Adipose tissue (tissue), 3 donors: ENCODE data around the gene PLA2G2A. TPM values are rescaled to one million over a fixed set of nuclear protein-coding genes. Genes with fewer than 3 reads are reported as not detected.
"Not testable (repeated sequence)": the region's sequence is repeated elsewhere in the genome, so short reads cannot be mapped to it uniquely, and the experiment has no call there.

ENCODE experiments used
- H3K27ac ChIP-seq: one replicate; pipeline ENCODE4 v1.5.1; 2013; ENCODE audit warnings: low read depth, low read length
- WGBS, 3 donors: extraction: QIAGEN DNeasy Blood & Tissue Kit; methylation state at CpG; one replicate each; pipeline ENCODE4 v1.1.7; 2013; 5-methylcytosine and 5-hydroxymethylcytosine counted together
- polyA plus RNA-seq, 3 donors: library from polyadenylated mRNA; stranded (reverse); fragments of 200-250 nt; gene quantifications; one replicate each; pipeline ENCODE4 v1.2.3, GENCODE V29; 2013
- donor health status: healthy with polysubstance abuse.
- donor health status: Bipolar disorder and iron deficiency.
- donor health status: healthy.

The PLA2G2A gene, protein sequence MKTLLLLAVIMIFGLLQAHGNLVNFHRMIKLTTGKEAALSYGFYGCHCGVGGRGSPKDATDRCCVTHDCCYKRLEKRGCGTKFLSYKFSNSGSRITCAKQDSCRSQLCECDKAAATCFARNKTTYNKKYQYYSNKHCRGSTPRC
- 1,000 to 10,000 TPM in 2 of 3 donors, 10 to 100 TPM in 1; 94.3 to 1,598 (median 1,126) TPM for polyA plus RNA-seq

- WGBS, 3 donors: 58 to 81% (median 61%) methylated on average over 8 of the region's 8 CpGs
- no peak within 1 kb of the TSS for H3K27ac ChIP-seq
Measured at GRCh38 chr1:19979494-19979977, at the start of gene PLA2G2A. Gene PLA2G2A, minus strand, starts transcription at chr1:19979618. Its CDS starts 845 bp downstream, at chr1:19978773.

- 66 to 80% (median 75%) methylated on average over 5 of the region's 5 CpGs for WGBS, 3 donors
- no peak overlapping the region for H3K27ac ChIP-seq
Measured at GRCh38 chr1:20028726-20029125, 49.3 kb upstream of the PLA2G2A start.

- WGBS, 3 donors: 73 to 85% (median 74%) methylated on average over 5 of the region's 5 CpGs
- no peak overlapping the region for H3K27ac ChIP-seq
Measured at GRCh38 chr1:20028125-20028524, 48.7 kb upstream of the PLA2G2A start.

- no peak overlapping the region for H3K27ac ChIP-seq
- WGBS, 3 donors: 89 to 94% (median 93%) methylated on average over 1 of the region's 1 CpG
Measured at GRCh38 chr1:20017741-20018140, 38.3 kb upstream of the PLA2G2A start.

DNA sequence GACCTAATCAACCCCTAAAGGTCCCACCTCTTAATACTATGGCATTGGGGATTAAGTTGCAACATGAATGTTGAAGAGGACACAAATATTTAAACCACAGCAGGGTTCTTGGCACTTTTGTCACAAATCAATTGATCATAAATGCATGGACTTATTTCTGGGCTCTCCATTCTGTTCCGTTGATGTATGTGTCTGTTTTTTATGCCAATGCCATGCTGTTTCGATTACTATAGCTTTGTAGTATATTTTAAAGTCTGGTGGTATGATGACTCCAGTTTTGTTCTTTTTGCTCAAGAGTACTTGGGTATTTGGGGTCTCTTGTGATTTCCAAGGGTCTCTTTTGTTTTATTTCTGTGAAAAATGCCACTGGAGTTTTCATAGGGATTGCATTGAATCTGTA, 34.7 kb upstream of the PLA2G2A start:
- H3K27ac ChIP-seq: no peak overlapping the region
- 74 to 90% (median 84%) methylated on average over 2 of the region's 2 CpGs for WGBS, 3 donors

DNA sequence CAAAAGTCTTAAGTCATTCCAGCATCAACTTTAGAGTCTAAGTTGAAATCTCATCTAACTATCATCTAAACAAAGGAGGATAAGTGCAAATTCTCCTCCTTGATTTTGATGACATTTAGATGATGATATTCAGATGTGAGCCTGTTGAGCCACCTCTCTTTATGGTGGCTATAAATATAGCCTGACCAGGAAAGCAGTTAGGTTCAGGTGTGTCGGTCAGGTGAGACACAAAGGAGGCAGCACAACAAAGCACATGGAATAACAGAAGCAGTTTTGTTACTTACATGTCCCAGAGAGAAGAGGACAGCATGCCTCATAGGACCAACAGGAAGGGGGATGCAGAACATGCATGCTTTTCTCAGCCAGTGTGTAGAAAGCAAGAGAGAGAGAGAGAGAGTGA, 30.6 kb upstream of the PLA2G2A start:
- 82 to 93% (median 90%) methylated on average over 1 of the region's 1 CpG for WGBS, 3 donors
- H3K27ac ChIP-seq: no peak overlapping the region

GRCh38 chr1:20009212-20009611, 29.8 kb upstream of the PLA2G2A start:
- H3K27ac ChIP-seq: no peak overlapping the region
- 50 to 77% (median 70%) methylated on average over 1 of the region's 1 CpG for WGBS, 3 donors

DNA sequence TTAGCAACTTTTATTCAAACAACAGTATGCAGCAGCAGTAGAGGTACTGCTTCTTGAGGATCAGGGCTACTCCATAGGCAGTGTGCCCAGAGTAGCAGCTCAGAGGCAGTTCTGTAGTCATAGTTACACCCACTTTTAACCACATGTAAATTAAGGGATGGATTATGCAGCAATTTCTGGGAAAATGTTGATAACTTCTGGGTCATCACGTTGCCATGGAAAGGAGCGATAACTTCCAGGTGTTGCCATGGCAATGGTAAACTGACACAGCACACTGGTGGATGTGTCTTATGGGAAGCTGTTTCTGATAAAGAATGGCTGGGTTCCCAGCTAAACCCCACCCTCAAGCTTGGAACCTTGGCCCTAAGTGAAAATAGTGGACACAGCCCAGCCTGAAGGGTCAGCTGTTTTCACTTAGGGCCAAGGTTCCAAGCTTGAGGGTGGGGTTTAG, 29.0 kb upstream of the PLA2G2A start:
- WGBS, 3 donors: 30 to 49% (median 35%) methylated on average over 2 of the region's 2 CpGs
- H3K27ac ChIP-seq: no peak overlapping the region

DNA sequence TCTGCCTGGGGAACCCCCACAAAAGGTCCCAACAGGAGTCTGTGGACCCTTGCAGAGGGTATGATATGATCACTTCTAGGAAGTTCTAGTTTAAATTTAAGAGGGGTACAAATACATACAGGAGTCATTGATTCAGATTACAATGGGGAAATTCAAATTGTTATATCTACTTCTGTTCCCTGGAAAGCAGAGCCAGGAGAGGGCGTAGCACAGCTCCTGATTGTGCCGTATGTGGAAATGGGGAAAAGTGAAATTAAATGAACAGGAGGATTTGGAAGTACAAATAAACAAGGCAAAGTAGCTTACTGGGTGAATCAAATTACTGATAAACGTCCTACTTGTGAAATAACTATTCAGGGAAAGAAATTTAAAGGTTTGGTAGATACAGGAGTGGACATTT, 19.4 kb upstream of the PLA2G2A start:
- 43 to 60% (median 51%) methylated on average over 3 of the region's 3 CpGs for WGBS, 3 donors
- H3K27ac ChIP-seq: not testable (repeated sequence)

- WGBS, 3 donors: 63 to 80% (median 75%) methylated on average over 2 of the region's 2 CpGs
- no peak overlapping the region for H3K27ac ChIP-seq
Measured at GRCh38 chr1:19990689-19991088, 11.3 kb upstream of the PLA2G2A start.

- 50 to 63% (median 55%) methylated on average over 9 of the region's 9 CpGs for whole genome bisulfite sequencing, 3 donors
- not testable (repeated sequence) for H3K27ac ChIP-seq
Measured at GRCh38 chr1:19990182-19990582, 10.8 kb upstream of the PLA2G2A start.

- no peak overlapping the region for H3K27ac ChIP-seq
- 53 to 66% (median 61%) methylated on average over 4 of the region's 4 CpGs for WGBS, 3 donors
Measured at GRCh38 chr1:19988267-19989006, 9.0 kb upstream of the PLA2G2A start.

DNA sequence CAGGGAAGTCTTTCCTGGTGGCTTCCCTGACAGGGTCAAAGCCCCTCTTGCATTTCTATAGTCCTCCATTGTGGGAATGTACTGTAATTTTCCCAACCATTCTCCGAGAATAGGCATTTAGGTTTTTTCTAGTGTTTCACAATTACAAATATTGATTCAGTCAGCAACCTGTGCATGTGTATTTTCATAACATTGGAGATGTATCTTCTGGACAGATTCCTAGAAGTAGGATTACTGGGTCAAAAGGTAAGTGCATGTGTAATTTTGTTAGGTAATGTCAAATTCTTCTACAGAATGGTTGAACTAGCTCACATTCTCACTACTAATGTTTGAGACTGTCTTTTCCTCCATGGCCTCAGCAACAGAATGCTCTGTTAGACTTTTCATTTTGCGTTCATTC, 8.3 kb upstream of the PLA2G2A start:
- 69 to 88% (median 80%) methylated on average over 2 of the region's 2 CpGs for WGBS, 3 donors
- no peak overlapping the region for H3K27ac ChIP-seq

GRCh38 chr1:19984409-19985016, 5.1 kb upstream of the PLA2G2A start:
- not testable (repeated sequence) for H3K27ac ChIP-seq
- WGBS, 3 donors: 92 to 93% (median 92%) methylated on average over 22 to 32 of the region's 32 CpGs

DNA sequence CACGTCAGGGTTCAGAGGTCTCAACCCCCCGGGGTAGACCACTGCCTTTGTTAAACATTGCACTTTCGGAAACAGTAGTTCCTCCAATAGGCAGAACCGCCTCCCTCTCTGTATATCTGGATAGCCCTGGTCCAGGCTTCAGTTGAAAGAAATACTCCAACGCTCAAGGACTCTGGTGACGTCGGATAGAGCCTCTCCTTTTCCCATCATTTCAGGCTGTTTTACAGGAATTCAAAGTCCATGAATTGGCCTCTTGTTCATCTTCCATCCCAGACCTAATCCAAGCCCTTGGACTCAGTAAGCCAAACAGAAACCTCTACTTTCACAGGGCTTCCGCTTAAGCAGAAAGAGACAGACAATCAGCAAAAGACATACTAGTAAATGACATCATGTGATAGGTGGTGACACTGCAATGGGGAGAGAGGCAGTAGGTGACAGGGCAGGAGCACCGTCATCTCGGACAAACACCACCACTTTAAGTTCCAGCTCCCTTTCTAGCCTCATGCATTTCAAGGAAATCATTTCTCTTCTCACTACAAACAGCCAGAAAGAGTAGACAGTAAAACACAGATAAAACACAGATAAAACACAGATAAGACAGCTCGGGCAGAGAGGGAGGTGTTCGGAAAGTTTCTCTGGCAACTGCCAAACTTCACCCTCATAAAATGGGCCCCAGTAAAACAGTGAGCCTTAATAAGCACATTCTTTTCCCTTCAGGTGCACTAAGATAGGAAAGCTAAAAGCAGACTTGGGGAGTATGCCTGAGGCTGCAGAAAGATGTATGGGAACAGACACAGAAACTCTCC, 2.3 kb upstream of the PLA2G2A start:
- WGBS, 3 donors: 48 to 58% (median 52%) methylated on average over 12 of the region's 12 CpGs
- no peak overlapping the region for H3K27ac ChIP-seq

GRCh38 chr1:19981170-19981506, 1.7 kb upstream of the PLA2G2A start:
- no peak overlapping the region for H3K27ac ChIP-seq

DNA sequence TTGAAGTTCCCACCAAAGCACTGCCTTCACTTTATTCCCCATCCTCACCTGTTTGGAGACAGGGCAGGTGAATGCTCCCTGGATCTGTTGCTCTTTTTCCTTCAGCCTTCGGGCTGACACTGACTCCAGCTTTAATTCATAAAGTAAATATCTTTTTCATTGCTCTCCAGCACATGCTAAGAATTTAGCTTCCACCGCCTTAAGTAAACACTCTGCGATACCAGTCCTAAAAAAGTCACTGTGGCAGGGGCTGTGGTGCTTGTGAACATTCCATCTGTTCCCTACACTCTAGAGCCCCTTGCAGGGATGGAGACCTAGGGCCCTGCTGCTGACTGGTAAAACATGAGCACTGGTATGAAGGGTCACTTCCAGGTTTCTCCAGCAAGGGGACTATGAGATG, 896 bp upstream of the PLA2G2A start:
- H3K27ac ChIP-seq: no peak overlapping the region
- WGBS, 3 donors: 47 to 91% (median 83%) methylated on average over 3 of the region's 3 CpGs

More at GRCh38 chr1:19981170-19981506, 1.7 kb upstream of the PLA2G2A start:
- 54 to 88% (median 83%) methylated on average over 1 of the region's 1 CpG for WGBS, 3 donors

- no peak overlapping the region for H3K27ac ChIP-seq
- WGBS, 3 donors: 85 to 99% (median 91%) methylated on average over 9 of the region's 9 CpGs
Measured at GRCh38 chr1:19978143-19978542, 1.3 kb downstream of the PLA2G2A start.
